ENCODE results near the gene NANOGP8. TPM values are rescaled to one million over a fixed set of nuclear protein-coding genes. Genes with fewer than 3 reads are reported as not detected.

Gene NANOGP8
- total and polyA plus RNA-seq, 4 donors = 0.17 TPM; not detected in 3

- H3K27me3 ChIP-seq (ENCODE audit: control insufficient read depth in 4 of 4, insufficient read depth in 4 of 4, low read length in 3 of 4) = no peaks in the 10 kb centered on the region
- WGBS = 96% methylated on average over 3 of the region's 3 CpGs
- H3K9me3 ChIP-seq (ENCODE audit: control insufficient read depth in 4 of 4, low read length in 3 of 4) = no peaks in the 10 kb centered on the region
- H3K27ac ChIP-seq (ENCODE audit: low read depth in 1 of 2, low read length in 2 of 2) = no peak overlapping the region
- no peak overlapping the region for H3K9ac ChIP-seq (ENCODE audit: low read depth in 1 of 2, low read length in 2 of 2)
- TF ChIP-seq FOXA2 (IDR thresholded peaks at IDR 0.05) (no peak), REST (IDR thresholded peaks at IDR 0.05) (no peak), HNF4G (IDR thresholded peaks at IDR 0.05) (no peak), YY1 (IDR thresholded peaks at IDR 0.05) (no peak), HNF4A (conservative IDR thresholded peaks at IDR 0.05) (no peak), RXRA (IDR thresholded peaks at IDR 0.05) (no peak), TAF1 (conservative IDR thresholded peaks at IDR 0.05) (no peak), CTCF (IDR thresholded peaks at IDR 0.05; ENCODE audit: low read depth, low read length, missing input control) (no peak), FOXA1 (IDR thresholded peaks at IDR 0.05) (no peak), NR2F2 (IDR thresholded peaks at IDR 0.05) (no peak), ATF3 (IDR thresholded peaks at IDR 0.05) (no peak), EGR1 (IDR thresholded peaks at IDR 0.05; ENCODE audit: low read depth in 2 of 2) (no peak), MAX (IDR thresholded peaks at IDR 0.05) (no peak), ZBTB33 (IDR thresholded peaks at IDR 0.05) (no peak), JUND (IDR thresholded peaks at IDR 0.05) (no peak), RAD21 (IDR thresholded peaks at IDR 0.05) (no peak), GABPA (IDR thresholded peaks at IDR 0.05 in 1 of 2, conservative IDR thresholded peaks at IDR 0.05 in 1 of 2) (no peak), SP1 (IDR thresholded peaks at IDR 0.05) (no peak)
- H3K4me3 ChIP-seq (ENCODE audit: low read depth in 1 of 3, low read length in 3 of 3) = no peak overlapping the region
- DNase-seq (ENCODE audit: low spot score) = no peak
- H3K36me3 ChIP-seq (ENCODE audit: control insufficient read depth in 4 of 4, insufficient read depth in 3 of 4, low read depth in 1 of 4, low read length in 3 of 4) = no peaks in the 10 kb centered on the region
- H3K4me1 ChIP-seq (ENCODE audit: control insufficient read depth in 4 of 4, insufficient read depth in 4 of 4, low read length in 3 of 4) = peaks cover 3 to 16% (median 8%) of the 10 kb centered on the region in 4 donors
Measured at GRCh38 chr15:35102186-35102585, 17.1 kb upstream of the NANOGP8 start.
